Endothelial cell of umbilical vein (primary cell): ENCODE data around the gene ITPR2. TPM values are rescaled to one million over a fixed set of nuclear protein-coding genes. Genes with fewer than 3 reads are reported as not detected.

Experiments used
- BruUV-seq: library from RNA; stranded (reverse); fragments of 400-500 nt; replicated peaks from 2 replicates; lab custom pipeline; 2021; lab: Mats Ljungman, UMichigan
- CTCF ChIA-PET: fragments of 300-600, 350-600 bp; sonication (Branson Sonifier 250); formaldehyde crosslinking; loops from one replicate; lab custom pipeline; 2021; ENCODE audit warnings: antibody characterized with exemption, inconsistent platforms; lab: Charles Lee
- POLR2A ChIA-PET: fragments of 300-600, 350-600 bp; sonication (Branson Sonifier 250); formaldehyde crosslinking; loops from one replicate; lab custom pipeline; 2021; ENCODE audit warnings: antibody characterized with exemption, inconsistent platforms; lab: Charles Lee
- DNase-seq: peaks from one replicate; pipeline ENCODE4 v3.0.0-alpha.2; 2011; ENCODE audit warnings: low read depth, low spot score
- FAIRE-seq: peaks from 2 replicates; lab custom pipeline; 2011; peaks lifted over from hg19 to GRCh38; lab: Jason Lieb, UNC
- H2AFZ ChIP-seq: 2 replicates; pipeline ENCODE4 v1.6.0; 2012; ENCODE audit warnings: low read depth, low read length, control low read depth, inconsistent platforms
- H3K27ac ChIP-seq: 2 replicates; pipeline ENCODE4 v1.5.1; 2011; ENCODE audit warnings: low read depth, mild to moderate bottlenecking, control low read depth, low read length, moderate library complexity; ENCODE audit not compliant: insufficient read depth
- H3K27me3 ChIP-seq, 2 experiments: 2 replicates each; pipeline versions ENCODE4 v1.6.0 to v1.6.1; 2011; ENCODE audit warnings: low read length in 2 of 2, mixed read lengths in 1 of 2; ENCODE audit not compliant: control insufficient read depth in 2 of 2, insufficient read depth in 2 of 2
- H3K36me3 ChIP-seq, 2 experiments: 2 replicates in 1 of 2; 3 replicates in 1 of 2; pipeline ENCODE4 v1.5.1; 2011; ENCODE audit warnings: low read length in 2 of 2, mild to moderate bottlenecking in 1 of 2, moderate library complexity in 1 of 2; ENCODE audit not compliant: control insufficient read depth in 2 of 2, insufficient read depth in 2 of 2; ENCODE audit errors: extremely low read depth in 1 of 2
- H3K4me1 ChIP-seq: 3 replicates; pipeline ENCODE4 v1.5.1; 2011; ENCODE audit warnings: mild to moderate bottlenecking, low read length; ENCODE audit not compliant: control insufficient read depth, insufficient read depth; ENCODE audit errors: extremely low read depth
- H3K4me2 ChIP-seq: 2 replicates; pipeline ENCODE4 v1.6.1; 2011; ENCODE audit warnings: low read length, control low read depth, mixed read lengths; ENCODE audit not compliant: insufficient read depth
- H3K4me3 ChIP-seq, 3 experiments: fragments of 200-600 bp in 1 of 3; sonication (generic), shearing (Covaris generic) in 1 of 3; replicated peaks in 1 of 3; 2 replicates each; pipeline ENCODE4 v1.5.1; 2011 to 2016; ENCODE audit warnings: control low read depth in 3 of 3, low read length in 3 of 3, mild to moderate bottlenecking in 2 of 3, inconsistent platforms in 1 of 3, low read depth in 1 of 3, moderate library complexity in 1 of 3; ENCODE audit not compliant: insufficient read depth in 1 of 3
- H3K79me2 ChIP-seq: 2 replicates; pipeline ENCODE4 v1.6.0; 2012; ENCODE audit warnings: low read length, inconsistent platforms; ENCODE audit not compliant: control insufficient read depth, insufficient read depth
- H3K9ac ChIP-seq: replicated peaks from 2 replicates; pipeline ENCODE3; 2011; ENCODE audit warnings: low read length, control low read depth; ENCODE audit not compliant: insufficient read depth; ENCODE audit errors: extremely low read depth
- H3K9me1 ChIP-seq: replicated peaks from 3 replicates; pipeline ENCODE4 v1.6.0; 2011; ENCODE audit warnings: mild to moderate bottlenecking, low read length; ENCODE audit not compliant: control insufficient read depth, insufficient read depth; ENCODE audit errors: extremely low read depth
- H3K9me3 ChIP-seq: replicated peaks from 2 replicates; pipeline ENCODE4 v1.5.1; 2012; ENCODE audit warnings: low read length, inconsistent platforms; ENCODE audit not compliant: control insufficient read depth, insufficient read depth
- H4K20me1 ChIP-seq: replicated peaks from 2 replicates; pipeline ENCODE3; 2011; ENCODE audit warnings: mild to moderate bottlenecking, low read length; ENCODE audit not compliant: control insufficient read depth, insufficient read depth; ENCODE audit errors: extremely low read depth
- CTCF ChIP-seq, 2 donors: IDR thresholded peaks; 1 replicate in 1 of 2; 2 replicates in 1 of 2; pipeline ENCODE4 v1.5.1; 2011; ENCODE audit warnings: low read length in 2 of 2, mild to moderate bottlenecking in 2 of 2, moderate library complexity in 2 of 2, control low read depth in 1 of 2, inconsistent platforms in 1 of 2, low read depth in 1 of 2; ENCODE audit not compliant: insufficient read depth in 1 of 2; ENCODE audit errors: extremely low read depth in 1 of 2
- EZH2 ChIP-seq: IDR thresholded peaks from 2 replicates; pipeline ENCODE4 v1.6.1; 2012; ENCODE audit warnings: borderline replicate concordance, low read depth, mild to moderate bottlenecking, moderate library complexity, low read length, inconsistent platforms; ENCODE audit not compliant: severe bottlenecking
- FOS ChIP-seq: IDR thresholded peaks from 2 replicates; pipeline ENCODE4 v1.6.1; 2011; ENCODE audit warnings: mild to moderate bottlenecking, low read length, moderate library complexity, borderline replicate concordance; ENCODE audit not compliant: insufficient read depth
- GATA2 ChIP-seq: IDR thresholded peaks from 2 replicates; pipeline ENCODE4 v1.7.0; 2011; ENCODE audit warnings: low read depth, mild to moderate bottlenecking, moderate library complexity, mixed read lengths, low read length; ENCODE audit not compliant: insufficient read length, insufficient read depth
- JUN ChIP-seq: IDR thresholded peaks from 2 replicates; pipeline ENCODE4 v1.6.1; 2011; ENCODE audit warnings: borderline replicate concordance, low read depth; ENCODE audit not compliant: insufficient read length, insufficient read depth
- MAX ChIP-seq: IDR thresholded peaks from 2 replicates; pipeline ENCODE4 v1.6.1; 2011; ENCODE audit not compliant: insufficient read depth, insufficient read length
- MYC ChIP-seq: IDR thresholded peaks from one replicate; pipeline ENCODE4 v1.6.1; 2011; ENCODE audit warnings: mild to moderate bottlenecking, low read depth, low read length
- POLR2A ChIP-seq: IDR thresholded peaks from 2 replicates; pipeline ENCODE4 v1.6.1; 2012; ENCODE audit warnings: low read depth, mild to moderate bottlenecking, control low read depth, low read length
- POLR2AphosphoS5 ChIP-seq: IDR thresholded peaks from 2 replicates; pipeline ENCODE4 v1.6.1; 2012; ENCODE audit warnings: low read depth, mild to moderate bottlenecking, control low read depth, low read length, moderate library complexity; ENCODE audit not compliant: insufficient read depth
- dilution Hi-C: fragments of 300-500 bp; cut with MboI; formaldehyde crosslinking; loops from one replicate; pipeline ENCODE4 v1.15.0; 2019; ENCODE audit warnings: low sequenced_read_pairs; ENCODE audit not compliant: extremely low pct_ligation_motif_present
- intact Hi-C: fragments of 100-400 bp; cut with micrococcal nuclease; formaldehyde crosslinking; loops from one replicate; pipeline ENCODE4 v1.10.0; 2022
- polyA plus RNA-seq, 4 experiments: library from polyadenylated mRNA; depleted of rRNA in 3 of 4; stranded (reverse) in 3 of 4; unstranded in 1 of 4; fragments of >200 nt; gene quantifications; 2 replicates each; pipeline versions ENCODE4 v1.2.1 to v1.2.3, GENCODE V29; 2011 to 2012; ENCODE audit warnings: missing spikeins in 1 of 4
- total RNA-seq: library from RNA; stranded (reverse); gene quantifications from 2 replicates; pipeline ENCODE4 v1.2.3, GENCODE V29; 2021

Gene ITPR2
- total and polyA plus RNA-seq, 2 donors (not counting 3 experiments of a cell fraction or from before 2014, with no cell fraction given): 16.2 to 86.8 TPM

- H3K4me2 ChIP-seq: no peak overlapping the region
- H3K79me2 ChIP-seq: peaks cover 4% of the 10 kb centered on the region
- FAIRE-seq (no peak), DNase-seq (no peak)
- H3K4me3 ChIP-seq: no peak overlapping the region
- dilution Hi-C loops (no loop called here), intact Hi-C loops (loop anchor here (10.0 kb wide), 1 partner anchor 418 kb away; no protein-coding TSS in a partner anchor)
- H2AFZ ChIP-seq: no peak overlapping the region
- BruUV-seq: no TSS peak
- peaks cover 4 to 5% of the 10 kb centered on the region in 2 experiments for H3K36me3 ChIP-seq
- no peaks in the 10 kb centered on the region for H3K9me3 ChIP-seq
- CTCF ChIA-PET: interaction anchor here (1.2 to 4.8 kb wide), 6 partner anchors 9 to 140 kb away, joined by 3 to 37 read pairs (median 6); no protein-coding TSS in a partner anchor
- peak overlapping the region; percentile 65 for H3K9ac ChIP-seq
- POLR2A ChIA-PET: no interaction called here
- H3K4me1 ChIP-seq: peaks cover 60% of the 10 kb centered on the region
- H4K20me1 ChIP-seq: no peaks in the 10 kb centered on the region
- TF ChIP-seq JUN (no peak), POLR2AphosphoS5 (no peak), CTCF (IDR thresholded peaks at IDR 0.05; ENCODE audit: extremely low read depth in 1 of 2, insufficient read depth in 1 of 2, low read depth in 1 of 2, low read length in 2 of 2) (no peak), POLR2A (no peak), EZH2 (no peak), GATA2 (no peak), FOS (no peak), MYC (no peak), MAX (no peak)
- H3K9me1 ChIP-seq: no peaks in the 10 kb centered on the region
- H3K27ac ChIP-seq: peak overlapping the region; percentile 85
- no peaks in the 10 kb centered on the region for H3K27me3 ChIP-seq
These were observed 140.6 kb downstream of the ITPR2 start for GRCh38 chr12:26692407-26692806.
